Activated naive CD8-positive, alpha-beta T cell treated with anti-CD3 and anti-CD28 coated beads, Interleukin-2, amount 10 ng/mL, durations not matched to agents 7 days and 5 days (primary cell): ENCODE results near the gene BEND5. TPM values are rescaled to one million over a fixed set of nuclear protein-coding genes. Genes with fewer than 3 reads are reported as not detected.

ENCODE experiments used
- ATAC-seq: fragments of 150-1000 bp; cut with Tn5 transposase; one replicate; pipeline ENCODE4 v1.10.0; 2021; ENCODE audit warnings: low read depth, moderate library complexity
- POLR2A ChIA-PET: fragments of 350-600 bp; sonication (Branson Sonifier 250); formaldehyde crosslinking; loops from one replicate; lab custom pipeline; 2021; ENCODE audit warnings: antibody characterized with exemption; lab: Charles Lee
- DNase-seq: peaks from one replicate; pipeline ENCODE4 v3.0.0; 2021
- H3K27ac Mint-ChIP-seq: one replicate; pipeline ENCODE4 v1.8.0; 2022; ENCODE audit warnings: mild to moderate bottlenecking, mixed read lengths
- H3K27me3 Mint-ChIP-seq: one replicate; pipeline ENCODE4 v1.8.0; 2022; ENCODE audit warnings: mild to moderate bottlenecking, moderate library complexity, mixed read lengths
- H3K36me3 Mint-ChIP-seq: one replicate; pipeline ENCODE4 v1.8.0; 2021; ENCODE audit warnings: mild to moderate bottlenecking, mixed read lengths
- H3K4me1 Mint-ChIP-seq: one replicate; pipeline ENCODE4 v1.8.0; 2021; ENCODE audit warnings: mixed read lengths
- H3K4me3 Mint-ChIP-seq: one replicate; pipeline ENCODE4 v1.8.0; 2022; ENCODE audit warnings: mild to moderate bottlenecking, moderate library complexity, mixed read lengths
- H3K9me3 Mint-ChIP-seq: one replicate; pipeline ENCODE4 v1.8.0; 2021; ENCODE audit warnings: mixed read lengths
- total RNA-seq, 2 experiments: library from RNA; stranded (reverse); gene quantifications; one replicate each; pipeline ENCODE4 v1.2.3, GENCODE V29; 2021

The BEND5 gene
- total RNA-seq, 2 experiments from 2014 or later, result 12.0 to 12.4 TPM

DNA sequence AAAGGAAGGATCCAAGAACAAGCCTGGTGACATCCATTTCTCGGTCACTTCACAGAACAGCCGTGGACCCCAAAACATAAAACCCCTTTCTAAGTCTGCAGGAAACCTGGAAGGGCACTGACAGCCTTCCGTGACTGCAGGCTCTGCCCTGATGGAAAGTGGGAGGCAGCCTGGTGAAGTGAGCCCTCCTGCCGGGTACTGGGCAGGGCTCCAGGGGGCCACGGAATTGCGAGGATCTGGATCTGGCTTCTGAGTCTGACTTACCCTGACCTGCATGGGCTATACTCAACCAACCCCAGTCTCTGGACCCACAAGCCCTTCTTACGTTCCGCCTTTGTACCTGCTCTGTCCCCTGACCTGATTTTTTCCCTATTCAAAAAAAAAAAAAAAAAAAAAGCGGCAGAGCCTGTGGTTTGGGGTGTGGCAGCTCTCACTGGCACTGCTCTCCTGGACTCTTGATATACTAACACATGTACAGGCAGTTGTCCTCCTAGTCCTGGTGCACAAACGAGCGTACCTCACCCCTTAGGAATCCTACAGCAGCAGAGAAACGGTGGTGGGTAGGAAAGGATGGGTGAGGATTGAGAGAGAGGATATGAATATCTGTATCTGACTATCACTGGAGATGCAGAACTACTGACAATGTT lies 82.9 kb downstream of the BEND5 start:
- ATAC-seq, result no peak
- no peaks in the 10 kb centered on the region for H3K9me3 Mint-ChIP-seq
- no peak overlapping the region for H3K27ac Mint-ChIP-seq
- no peaks in the 10 kb centered on the region for H3K4me1 Mint-ChIP-seq
- no peak overlapping the region for H3K4me3 Mint-ChIP-seq
- no peak for DNase-seq
- POLR2A ChIA-PET, result no interaction called here
- H3K36me3 Mint-ChIP-seq, result no peaks in the 10 kb centered on the region
- peaks cover 2% of the 10 kb centered on the region for H3K27me3 Mint-ChIP-seq

DNA sequence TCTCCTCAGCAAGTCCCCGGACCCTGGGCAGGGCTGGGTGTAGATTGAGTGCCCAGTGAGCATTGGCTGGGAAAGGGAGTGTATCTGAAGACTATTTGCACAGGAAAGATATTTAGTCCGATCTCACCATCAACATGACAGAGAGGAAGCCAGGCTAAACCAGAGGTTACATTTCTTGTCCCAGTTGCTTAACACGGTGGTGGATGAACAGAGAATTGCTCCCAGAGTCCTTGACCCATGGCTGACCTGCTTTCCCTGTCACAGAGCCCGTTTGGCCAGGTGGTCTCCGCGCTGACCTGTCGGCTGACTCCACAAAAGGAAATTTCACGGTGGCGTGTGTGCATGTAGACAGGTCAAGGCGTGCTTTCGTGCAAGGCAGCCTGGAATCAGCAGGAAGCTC lies 83.5 kb downstream of the BEND5 start:
- no peak for ATAC-seq
- POLR2A ChIA-PET, result no interaction called here
- H3K27me3 Mint-ChIP-seq, result peaks cover 2% of the 10 kb centered on the region

DNA sequence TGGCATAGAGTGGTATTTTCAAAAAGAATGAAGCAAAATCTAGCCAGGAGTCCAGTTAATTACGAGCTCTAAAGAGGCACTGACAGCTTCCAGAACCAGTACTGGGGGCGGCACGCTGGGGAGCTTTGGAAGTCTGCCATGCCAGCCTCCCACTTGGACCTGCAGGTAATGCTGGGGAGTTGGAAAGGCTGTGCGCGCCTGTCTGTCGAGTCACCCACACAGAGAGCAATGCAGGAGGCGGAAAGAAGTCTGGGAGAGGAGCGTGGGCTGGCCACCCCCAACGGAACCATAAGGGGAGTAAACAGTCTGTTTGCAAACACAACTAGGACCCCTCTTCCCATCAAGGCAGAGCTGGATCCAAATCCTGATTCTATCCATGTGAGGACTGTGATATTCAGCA lies 84.5 kb downstream of the BEND5 start:
- no peak overlapping the region for H3K4me3 Mint-ChIP-seq
- H3K4me1 Mint-ChIP-seq, result no peaks in the 10 kb centered on the region
- no peak overlapping the region for H3K27ac Mint-ChIP-seq
- POLR2A ChIA-PET, result no interaction called here
- DNase-seq (no peak), ATAC-seq (no peak)
- H3K9me3 Mint-ChIP-seq, result no peaks in the 10 kb centered on the region
- H3K27me3 Mint-ChIP-seq, result peaks cover 2% of the 10 kb centered on the region
- no peaks in the 10 kb centered on the region for H3K36me3 Mint-ChIP-seq

More for the DNA sequence above, 83.5 kb downstream of the BEND5 start:
- H3K36me3 Mint-ChIP-seq, result no peaks in the 10 kb centered on the region
- H3K4me1 Mint-ChIP-seq, result no peaks in the 10 kb centered on the region
- no peaks in the 10 kb centered on the region for H3K9me3 Mint-ChIP-seq
- no peak for DNase-seq
- H3K27ac Mint-ChIP-seq, result no peak overlapping the region
- no peak overlapping the region for H3K4me3 Mint-ChIP-seq

DNA sequence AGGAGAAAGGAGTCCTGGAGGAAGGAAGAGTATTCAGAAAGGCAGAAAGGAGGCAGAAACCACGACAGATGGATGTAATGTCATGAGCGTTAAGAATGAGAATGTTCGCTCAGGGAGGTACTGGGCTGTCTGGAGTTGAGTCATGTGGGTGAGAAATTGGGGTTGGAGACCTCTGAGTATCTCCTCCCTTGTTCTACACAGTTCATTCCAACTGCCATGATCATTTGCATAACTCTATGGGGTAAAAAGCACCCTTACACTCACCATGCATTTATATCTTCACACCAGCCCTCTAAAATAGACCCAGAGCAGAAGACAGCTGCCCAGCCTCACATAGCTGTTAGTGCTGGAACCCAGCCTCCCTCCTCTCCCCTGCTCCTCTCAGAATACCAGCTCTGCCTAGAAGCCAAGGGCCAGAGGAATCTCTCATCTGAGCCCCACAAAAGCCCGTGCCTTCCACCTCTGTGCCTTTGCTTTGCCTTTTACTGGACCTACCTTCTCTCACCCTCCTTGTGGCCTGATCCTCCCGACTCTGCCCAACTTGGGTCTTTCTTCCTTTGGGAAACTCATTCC lies 85.2 kb downstream of the BEND5 start:
- no peaks in the 10 kb centered on the region for H3K9me3 Mint-ChIP-seq
- peaks cover 6% of the 10 kb centered on the region for H3K27me3 Mint-ChIP-seq
- no peak for DNase-seq
- no peak overlapping the region for H3K27ac Mint-ChIP-seq
- no peaks in the 10 kb centered on the region for H3K36me3 Mint-ChIP-seq
- H3K4me1 Mint-ChIP-seq, result no peaks in the 10 kb centered on the region
- no peak overlapping the region for H3K4me3 Mint-ChIP-seq
- POLR2A ChIA-PET, result no interaction called here
- no peak for ATAC-seq

DNA sequence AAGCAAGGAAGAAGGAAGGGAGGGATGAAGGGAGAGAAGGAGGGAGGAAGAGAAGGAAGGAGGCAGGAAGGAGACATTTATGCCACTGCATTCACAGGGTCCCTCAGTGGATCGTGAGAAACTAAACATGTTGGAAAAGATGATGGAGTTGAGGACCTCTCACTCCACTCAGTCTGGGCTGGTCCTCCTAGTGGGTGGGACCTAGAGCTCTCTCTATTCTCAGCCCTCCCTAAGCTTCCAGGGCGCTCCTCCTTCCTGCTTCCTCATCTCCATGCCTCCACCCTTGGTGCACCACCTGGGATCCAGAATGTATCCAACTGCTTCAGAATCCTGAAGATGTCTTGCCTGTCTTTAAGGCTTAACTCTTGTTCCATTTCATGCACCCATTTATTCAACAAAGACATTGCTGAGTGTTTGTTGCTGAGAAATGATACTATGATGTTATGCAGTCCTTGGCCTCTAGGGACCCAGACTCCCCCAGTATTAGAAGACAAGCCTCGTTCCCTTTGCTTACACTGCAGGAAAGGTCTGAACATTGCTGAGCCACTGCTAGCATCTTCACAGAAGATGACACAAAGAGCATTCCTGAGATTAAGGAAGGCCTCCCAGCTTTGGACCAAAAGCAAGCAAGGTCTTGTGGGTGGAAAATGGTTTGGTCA lies 88.5 kb downstream of the BEND5 start:
- no peaks in the 10 kb centered on the region for H3K4me1 Mint-ChIP-seq
- POLR2A ChIA-PET, result no interaction called here
- H3K4me3 Mint-ChIP-seq, result no peak overlapping the region
- no peak for ATAC-seq
- DNase-seq, result no peak
- H3K36me3 Mint-ChIP-seq, result no peaks in the 10 kb centered on the region
- no peak overlapping the region for H3K27ac Mint-ChIP-seq
- no peaks in the 10 kb centered on the region for H3K9me3 Mint-ChIP-seq
- peaks cover 9% of the 10 kb centered on the region for H3K27me3 Mint-ChIP-seq

DNA sequence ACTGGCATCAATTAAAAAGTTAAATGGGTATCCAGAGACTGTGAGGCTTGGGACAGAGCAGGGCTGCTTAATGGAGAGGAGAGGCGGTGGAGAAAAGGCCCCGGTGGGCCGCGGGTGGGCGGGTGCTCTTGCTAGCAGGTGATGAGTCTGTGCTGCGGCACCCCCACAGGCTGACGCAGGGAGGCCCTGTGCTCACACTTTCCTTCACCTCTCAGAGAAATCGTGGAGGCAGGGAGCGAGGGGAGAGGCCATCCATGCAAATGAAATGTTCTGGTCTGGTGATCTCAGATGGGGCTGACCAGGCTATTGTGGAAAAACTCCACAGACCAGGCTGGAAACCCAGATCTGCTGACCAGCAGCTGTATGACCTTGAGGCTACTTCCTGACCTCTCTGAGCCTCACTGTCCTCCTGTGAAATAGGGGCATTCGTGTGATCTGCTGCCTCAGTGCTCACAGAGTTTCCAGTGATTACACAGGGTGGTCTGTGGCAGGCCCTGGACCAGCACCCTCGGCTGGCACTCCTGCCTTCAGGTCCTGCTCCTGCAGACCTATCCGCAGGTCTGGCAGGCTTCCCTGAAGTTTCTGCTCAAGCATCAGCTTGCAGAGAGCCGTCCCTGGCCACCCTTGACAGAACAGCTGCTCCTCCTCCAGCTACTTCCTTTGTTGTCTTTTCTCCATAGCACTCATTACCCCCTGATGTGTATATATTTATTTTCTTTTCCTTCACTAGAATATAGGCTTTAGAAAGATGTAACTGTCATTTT lies 89.2 kb downstream of the BEND5 start:
- peaks cover 9% of the 10 kb centered on the region for H3K27me3 Mint-ChIP-seq
- POLR2A ChIA-PET, result no interaction called here

DNA sequence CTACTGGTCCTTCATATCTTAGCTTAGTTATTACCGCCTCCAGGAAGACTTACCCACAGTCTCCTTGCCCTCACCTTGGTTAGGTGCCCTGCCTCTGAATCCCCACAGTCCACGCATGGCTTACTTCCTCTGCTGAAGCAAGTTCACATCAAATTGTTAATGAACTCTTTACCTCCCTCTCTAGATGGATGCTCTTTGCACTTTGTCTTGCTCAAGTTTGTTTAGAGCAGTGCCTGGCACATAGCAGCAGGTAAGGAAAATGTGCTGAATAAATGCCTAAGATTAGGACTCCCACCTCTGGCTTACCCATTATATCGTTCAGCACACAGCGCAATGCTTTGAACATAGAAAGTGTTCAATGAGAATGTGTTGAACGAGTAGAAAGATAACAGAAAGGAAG lies 90.5 kb downstream of the BEND5 start:
- Mint-ChIP-seq H3K4me1 (no peaks in the 10 kb centered on the region), H3K9me3 (no peaks in the 10 kb centered on the region), H3K4me3 (no peak overlapping the region), H3K27ac (no peak overlapping the region), H3K27me3 (peaks cover 15% of the 10 kb centered on the region), H3K36me3 (no peaks in the 10 kb centered on the region)
- no peak for DNase-seq
- POLR2A ChIA-PET, result no interaction called here
- no peak for ATAC-seq

More for the DNA sequence above, 89.2 kb downstream of the BEND5 start:
- Mint-ChIP-seq H3K4me1 (no peaks in the 10 kb centered on the region), H3K36me3 (no peaks in the 10 kb centered on the region), H3K9me3 (no peaks in the 10 kb centered on the region), H3K4me3 (no peak overlapping the region), H3K27ac (no peak overlapping the region)
- DNase-seq, result no peak
- ATAC-seq, result no peak

DNA sequence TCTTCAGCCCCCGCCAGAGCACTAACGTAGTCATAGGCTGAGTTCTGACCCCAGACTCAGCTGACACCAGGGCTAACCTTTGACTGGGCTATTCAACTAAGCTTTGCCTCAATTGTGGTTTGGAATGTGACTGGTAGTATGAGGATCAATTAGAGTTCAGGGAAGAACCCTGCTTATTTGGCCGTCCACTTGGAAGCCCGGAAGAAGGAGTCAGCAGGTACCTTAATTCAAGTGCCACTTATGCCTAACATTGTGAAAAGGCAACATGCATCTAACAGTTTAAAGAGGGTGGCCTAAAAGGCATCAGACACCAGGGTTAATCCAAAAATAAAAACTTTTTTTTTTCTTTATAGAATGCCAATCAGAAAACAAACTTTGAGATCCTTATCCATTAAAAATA lies 92.3 kb downstream of the BEND5 start:
- H3K4me3 Mint-ChIP-seq, result no peak overlapping the region
- H3K36me3 Mint-ChIP-seq, result no peaks in the 10 kb centered on the region

DNA sequence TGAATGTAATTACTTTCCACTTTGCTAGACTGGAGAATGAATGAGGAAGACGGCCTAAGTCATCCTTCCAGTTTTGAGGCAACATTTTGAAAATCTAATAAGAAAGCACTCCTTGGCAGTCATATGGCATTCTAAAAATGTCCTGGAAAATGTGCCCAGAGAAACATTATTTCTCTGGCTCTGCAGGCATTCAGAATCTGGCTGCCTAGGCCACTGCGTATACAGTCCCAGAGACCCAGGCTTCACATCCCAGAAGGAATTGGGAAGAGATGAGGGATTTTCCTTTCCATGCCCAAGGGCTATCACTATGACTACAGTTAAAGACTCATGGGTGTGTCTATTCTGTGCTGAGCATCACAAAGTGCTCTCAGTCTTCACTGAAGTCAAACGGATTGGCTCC lies 92.9 kb downstream of the BEND5 start:
- Mint-ChIP-seq H3K4me1 (no peaks in the 10 kb centered on the region), H3K36me3 (no peaks in the 10 kb centered on the region), H3K4me3 (no peak overlapping the region), H3K27ac (no peak overlapping the region), H3K27me3 (peaks cover 12% of the 10 kb centered on the region), H3K9me3 (no peaks in the 10 kb centered on the region)
- no peak for DNase-seq
- POLR2A ChIA-PET, result no interaction called here
- no peak for ATAC-seq

More for the DNA sequence above, 92.3 kb downstream of the BEND5 start:
- H3K27ac Mint-ChIP-seq, result no peak overlapping the region
- no peak for ATAC-seq
- no peaks in the 10 kb centered on the region for H3K9me3 Mint-ChIP-seq
- POLR2A ChIA-PET, result no interaction called here
- DNase-seq, result no peak
- H3K4me1 Mint-ChIP-seq, result no peaks in the 10 kb centered on the region
- peaks cover 13% of the 10 kb centered on the region for H3K27me3 Mint-ChIP-seq

DNA sequence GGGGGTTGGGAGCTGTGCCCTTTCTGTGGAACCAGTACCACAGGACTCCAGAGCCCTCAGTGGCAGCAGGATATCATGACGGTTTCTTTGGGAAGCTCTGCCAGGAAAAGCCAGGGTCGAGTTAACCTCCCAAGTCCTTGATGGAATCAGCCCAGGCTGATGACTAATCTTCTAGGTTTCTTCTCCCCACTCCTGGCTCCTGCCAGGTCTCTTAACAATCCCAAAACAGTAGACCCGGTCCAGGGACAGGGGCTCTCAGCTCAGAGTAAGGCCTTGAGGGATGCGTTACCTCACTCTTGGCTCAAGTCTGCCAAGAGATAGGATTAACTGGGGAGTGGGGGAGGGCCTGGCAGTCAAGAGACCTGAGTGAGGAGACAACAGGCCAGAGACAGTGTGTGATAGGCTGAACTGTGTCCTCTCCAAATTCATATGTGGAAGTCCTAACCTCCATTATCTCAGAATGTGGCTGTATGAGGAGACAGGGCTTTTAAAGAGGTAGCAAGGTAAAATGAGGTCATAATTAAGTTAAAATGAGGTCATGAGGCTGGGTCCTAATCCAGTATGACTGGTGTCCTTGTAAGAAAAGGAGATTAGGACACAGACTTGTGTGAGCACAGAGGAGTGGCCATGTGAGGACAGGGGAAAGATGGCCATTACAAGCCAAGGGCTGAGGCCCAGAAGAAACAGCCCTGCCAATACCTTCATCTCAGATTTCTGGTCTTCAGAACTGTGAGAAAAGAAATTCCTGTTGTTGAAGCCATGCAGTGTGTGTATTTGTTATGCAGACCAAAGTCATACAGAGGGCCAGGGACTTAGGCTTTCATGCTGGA lies 95.0 kb downstream of the BEND5 start:
- POLR2A ChIA-PET, result no interaction called here
- Mint-ChIP-seq H3K36me3 (no peaks in the 10 kb centered on the region), H3K9me3 (no peaks in the 10 kb centered on the region), H3K27ac (no peak overlapping the region), H3K4me1 (peaks cover 2% of the 10 kb centered on the region), H3K27me3 (peaks cover 10% of the 10 kb centered on the region), H3K4me3 (no peak overlapping the region)
- DNase-seq (no peak), ATAC-seq (no peak)

DNA sequence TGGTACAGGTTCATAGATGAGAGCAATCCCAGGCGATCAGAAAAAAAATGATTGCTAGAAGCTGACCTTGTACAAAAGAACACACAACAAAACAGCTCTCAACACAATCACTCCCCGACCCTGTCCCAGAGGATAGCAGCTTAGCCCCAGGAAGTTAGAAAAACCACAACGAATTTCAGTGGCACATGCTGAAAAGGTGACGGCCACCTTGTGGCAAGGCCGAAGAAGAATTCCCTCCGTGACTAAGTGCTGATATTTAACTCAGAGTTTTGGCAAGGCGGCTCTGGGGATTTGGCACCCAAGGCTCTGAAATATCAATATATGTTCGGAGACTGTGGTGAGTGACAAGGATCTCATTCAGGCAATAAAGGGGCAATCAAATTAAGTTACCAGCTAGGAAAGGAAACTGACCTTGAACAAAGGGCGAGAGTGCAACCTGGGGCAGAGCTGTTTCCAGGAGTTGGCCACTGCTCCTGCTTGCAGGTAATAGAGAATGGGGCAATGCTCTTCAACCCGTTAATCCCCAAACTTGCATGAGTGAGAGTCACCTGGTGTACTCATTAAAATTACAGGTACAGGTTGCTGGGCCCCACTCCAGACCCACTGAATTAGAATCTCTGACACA lies 96.2 kb downstream of the BEND5 start:
- Mint-ChIP-seq H3K36me3 (no peaks in the 10 kb centered on the region), H3K4me1 (peaks cover 2% of the 10 kb centered on the region), H3K27ac (no peak overlapping the region), H3K4me3 (no peak overlapping the region), H3K27me3 (peaks cover 9% of the 10 kb centered on the region), H3K9me3 (no peaks in the 10 kb centered on the region)
- DNase-seq (no peak), ATAC-seq (no peak)
- POLR2A ChIA-PET, result no interaction called here

DNA sequence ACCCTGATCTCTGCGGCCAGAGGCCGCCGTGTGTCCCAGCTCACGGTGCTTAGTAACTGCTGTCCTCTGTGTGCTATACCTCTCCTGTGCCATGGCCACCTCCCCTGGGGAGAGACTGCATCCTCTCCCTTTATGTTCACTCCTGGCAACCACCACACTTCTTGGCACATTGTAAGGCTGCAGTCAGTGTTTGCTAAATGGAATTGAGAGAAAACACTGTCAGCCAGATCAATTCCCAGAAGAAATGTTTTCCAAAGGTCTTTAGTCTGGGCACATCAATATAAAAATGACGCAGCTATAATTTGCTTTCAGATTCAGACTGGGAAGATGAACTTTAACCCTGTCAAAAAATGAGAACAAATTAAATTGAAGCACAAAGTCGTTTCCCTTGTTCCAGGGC lies 96.8 kb downstream of the BEND5 start:
- no peak overlapping the region for H3K27ac Mint-ChIP-seq
- H3K9me3 Mint-ChIP-seq, result no peaks in the 10 kb centered on the region

More for the DNA sequence above, 96.8 kb downstream of the BEND5 start:
- Mint-ChIP-seq H3K27me3 (peaks cover 9% of the 10 kb centered on the region), H3K36me3 (no peaks in the 10 kb centered on the region), H3K4me1 (peaks cover 2% of the 10 kb centered on the region), H3K4me3 (no peak overlapping the region)
- POLR2A ChIA-PET, result no interaction called here
- ATAC-seq (no peak), DNase-seq (no peak)
